HepG2 (cell line): ENCODE measurements around the gene CXXC5. TPM values are rescaled to one million over a fixed set of nuclear protein-coding genes. Genes with fewer than 3 reads are reported as not detected.

Experiments
- CHD4 ChIP-seq: fragments of 200-600 bp; sonication (generic); IDR thresholded peaks from 2 replicates; pipeline ENCODE4 v1.7.0; 2017; ENCODE audit warnings: mild to moderate bottlenecking, low read length, borderline replicate concordance
- ETV5 ChIP-seq: IDR thresholded peaks from 2 replicates; pipeline ENCODE4 v1.6.1; 2018; ENCODE audit warnings: missing biosample characterization, missing genetic modification reagents, inconsistent platforms, borderline replicate concordance
- HINFP ChIP-seq: sonication (generic); formaldehyde crosslinking; IDR thresholded peaks from 2 replicates; pipeline ENCODE4 v1.4.0; 2020; ENCODE audit warnings: low read depth, mild to moderate bottlenecking, missing genetic modification reagents
- MLLT10 ChIP-seq: sonication (generic); formaldehyde crosslinking; IDR thresholded peaks from 2 replicates; pipeline ENCODE4 v1.4.0; 2020; ENCODE audit warnings: missing genetic modification reagents
- NCOA5 ChIP-seq: sonication (generic); formaldehyde crosslinking; IDR thresholded peaks from 2 replicates; pipeline ENCODE4 v1.4.0; 2020; ENCODE audit warnings: missing genetic modification reagents
- NFATC3 ChIP-seq: sonication (generic); formaldehyde crosslinking; IDR thresholded peaks from 2 replicates; pipeline ENCODE4 v1.5.1; 2020; ENCODE audit warnings: mild to moderate bottlenecking, missing genetic modification reagents
- RAD21 ChIP-seq: fragments of 450-650 bp; formaldehyde crosslinking; IDR thresholded peaks from 2 replicates; pipeline ENCODE4 v1.5.0; 2020; ENCODE audit warnings: mild to moderate bottlenecking
- TOPORS ChIP-seq: sonication (generic); formaldehyde crosslinking; IDR thresholded peaks from 2 replicates; pipeline ENCODE4 v1.8.0; 2023; ENCODE audit warnings: mild to moderate bottlenecking, missing genetic modification reagents
- ZNF3 ChIP-seq: IDR thresholded peaks from 2 replicates; pipeline ENCODE4 v1.7.0; 2017; ENCODE audit warnings: inconsistent platforms
- ZNF530 ChIP-seq: sonication (generic); formaldehyde crosslinking; IDR thresholded peaks from 2 replicates; pipeline ENCODE4 v1.5.0; 2020; ENCODE audit warnings: low read depth, mild to moderate bottlenecking, missing genetic modification reagents
- ZNF549 ChIP-seq: sonication (generic); formaldehyde crosslinking; IDR thresholded peaks from 2 replicates; pipeline ENCODE4 v1.5.0; 2020; ENCODE audit warnings: missing genetic modification reagents
- ZNF550 ChIP-seq: sonication (generic); formaldehyde crosslinking; IDR thresholded peaks from 2 replicates; pipeline ENCODE4 v1.4.0; 2020; ENCODE audit warnings: mild to moderate bottlenecking, missing genetic modification reagents, borderline replicate concordance
- ZNF615 ChIP-seq: sonication (generic); formaldehyde crosslinking; IDR thresholded peaks from 2 replicates; pipeline ENCODE4 v1.5.0; 2020; ENCODE audit warnings: mild to moderate bottlenecking, missing genetic modification reagents, borderline replicate concordance
- ZNF710 ChIP-seq: sonication (generic); formaldehyde crosslinking; IDR thresholded peaks from 2 replicates; pipeline ENCODE4 v1.5.0; 2020; ENCODE audit warnings: mild to moderate bottlenecking, missing genetic modification reagents, borderline replicate concordance
- ZNF879 ChIP-seq: sonication (generic); formaldehyde crosslinking; IDR thresholded peaks from 2 replicates; pipeline ENCODE4 v1.8.1; 2023; ENCODE audit warnings: missing genetic modification reagents
- ZNF883 ChIP-seq: sonication (generic); formaldehyde crosslinking; IDR thresholded peaks from 2 replicates; pipeline ENCODE4 v1.5.1; 2020; ENCODE audit warnings: mild to moderate bottlenecking, missing genetic modification reagents; ENCODE audit errors: not compliant biosample characterization
- polyA plus RNA-seq, 8 experiments: library from polyadenylated mRNA; depleted of rRNA in 3 of 8; stranded (reverse) in 7 of 8; unstranded in 1 of 8; fragments of >200 nt; fragmentation: Illumina TruSeq in 4 of 8; extraction: Trizol in 4 of 8; gene quantifications; 2 replicates each; pipeline versions ENCODE4 v1.2.1 to v1.2.3, GENCODE V29; 2011 to 2016; ENCODE audit warnings: low read depth in 4 of 8, missing spikeins in 1 of 8, mixed read lengths in 1 of 8; ENCODE audit not compliant: insufficient read depth in 1 of 8
- total RNA-seq, 5 experiments: library from RNA; depleted of rRNA; stranded (reverse); fragments of >200 nt; fragmentation: Illumina TruSeq; extraction: Trizol; gene quantifications; 2 replicates each; pipeline ENCODE4 v1.2.3, GENCODE V29; 2016; ENCODE audit warnings: low read depth in 1 of 5
- TF ChIP-seq, protein P1 (sequence below): sonication (generic); formaldehyde crosslinking; IDR thresholded peaks from 2 replicates; pipeline ENCODE4 v1.8.0; 2022; ENCODE audit warnings: missing genetic modification reagents, mild to moderate bottlenecking, borderline replicate concordance
- TF ChIP-seq, protein P2 (sequence below): sonication (generic); formaldehyde crosslinking; IDR thresholded peaks from 2 replicates; pipeline ENCODE4 v1.9.0; 2022; ENCODE audit warnings: low read depth, missing genetic modification reagents
- TF ChIP-seq, protein P3 (sequence below): sonication (generic); formaldehyde crosslinking; IDR thresholded peaks from 2 replicates; pipeline ENCODE4 v1.4.0; 2020; ENCODE audit warnings: mild to moderate bottlenecking, missing genetic modification reagents, borderline replicate concordance
- TF ChIP-seq, protein P4 (sequence below): sonication (generic); formaldehyde crosslinking; IDR thresholded peaks from 2 replicates; pipeline ENCODE4 v1.8.0; 2022; ENCODE audit warnings: low read depth, missing genetic modification reagents

The CXXC5 gene
- total and polyA plus RNA-seq, 2 of the 13 experiments (the other 11 are each of a cell fraction or from before 2014, with no cell fraction given): 32.3 to 33.0 TPM

GRCh38 chr5:139635606-139636206, 12.4 kb upstream of the CXXC5 start (continued):
- TF ChIP-seq HINFP: no peak
- TF ChIP-seq TOPORS: no peak
- TF ChIP-seq NCOA5 (CRISPR knock-in tag): no peak
- TF ChIP-seq RAD21: peak; percentile 84
- TF ChIP-seq ZNF549 (CRISPR knock-in tag): no peak
- TF ChIP-seq ZNF883: no peak
- TF ChIP-seq, protein P1, sequence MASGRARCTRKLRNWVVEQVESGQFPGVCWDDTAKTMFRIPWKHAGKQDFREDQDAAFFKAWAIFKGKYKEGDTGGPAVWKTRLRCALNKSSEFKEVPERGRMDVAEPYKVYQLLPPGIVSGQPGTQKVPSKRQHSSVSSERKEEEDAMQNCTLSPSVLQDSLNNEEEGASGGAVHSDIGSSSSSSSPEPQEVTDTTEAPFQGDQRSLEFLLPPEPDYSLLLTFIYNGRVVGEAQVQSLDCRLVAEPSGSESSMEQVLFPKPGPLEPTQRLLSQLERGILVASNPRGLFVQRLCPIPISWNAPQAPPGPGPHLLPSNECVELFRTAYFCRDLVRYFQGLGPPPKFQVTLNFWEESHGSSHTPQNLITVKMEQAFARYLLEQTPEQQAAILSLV (CRISPR knock-in tag): no peak
- TF ChIP-seq, protein P2, sequence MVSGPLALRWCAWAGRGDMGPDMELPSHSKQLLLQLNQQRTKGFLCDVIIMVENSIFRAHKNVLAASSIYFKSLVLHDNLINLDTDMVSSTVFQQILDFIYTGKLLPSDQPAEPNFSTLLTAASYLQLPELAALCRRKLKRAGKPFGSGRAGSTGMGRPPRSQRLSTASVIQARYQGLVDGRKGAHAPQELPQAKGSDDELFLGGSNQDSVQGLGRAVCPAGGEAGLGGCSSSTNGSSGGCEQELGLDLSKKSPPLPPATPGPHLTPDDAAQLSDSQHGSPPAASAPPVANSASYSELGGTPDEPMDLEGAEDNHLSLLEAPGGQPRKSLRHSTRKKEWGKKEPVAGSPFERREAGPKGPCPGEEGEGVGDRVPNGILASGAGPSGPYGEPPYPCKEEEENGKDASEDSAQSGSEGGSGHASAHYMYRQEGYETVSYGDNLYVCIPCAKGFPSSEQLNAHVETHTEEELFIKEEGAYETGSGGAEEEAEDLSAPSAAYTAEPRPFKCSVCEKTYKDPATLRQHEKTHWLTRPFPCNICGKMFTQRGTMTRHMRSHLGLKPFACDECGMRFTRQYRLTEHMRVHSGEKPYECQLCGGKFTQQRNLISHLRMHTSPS (CRISPR knock-in tag): no peak
- TF ChIP-seq ZNF550 (CRISPR knock-in tag): no peak
- no peak for TF ChIP-seq ZNF3 (CRISPR knock-in tag)
- TF ChIP-seq ZNF710 (CRISPR knock-in tag): no peak
- no peak for TF ChIP-seq MLLT10 (CRISPR knock-in tag)
- TF ChIP-seq ZNF879 (CRISPR knock-in tag): no peak
- peak; percentile 7; the same call in 1 of the 2 replicates for TF ChIP-seq ETV5 (CRISPR knock-in tag)
- TF ChIP-seq, protein P3, sequence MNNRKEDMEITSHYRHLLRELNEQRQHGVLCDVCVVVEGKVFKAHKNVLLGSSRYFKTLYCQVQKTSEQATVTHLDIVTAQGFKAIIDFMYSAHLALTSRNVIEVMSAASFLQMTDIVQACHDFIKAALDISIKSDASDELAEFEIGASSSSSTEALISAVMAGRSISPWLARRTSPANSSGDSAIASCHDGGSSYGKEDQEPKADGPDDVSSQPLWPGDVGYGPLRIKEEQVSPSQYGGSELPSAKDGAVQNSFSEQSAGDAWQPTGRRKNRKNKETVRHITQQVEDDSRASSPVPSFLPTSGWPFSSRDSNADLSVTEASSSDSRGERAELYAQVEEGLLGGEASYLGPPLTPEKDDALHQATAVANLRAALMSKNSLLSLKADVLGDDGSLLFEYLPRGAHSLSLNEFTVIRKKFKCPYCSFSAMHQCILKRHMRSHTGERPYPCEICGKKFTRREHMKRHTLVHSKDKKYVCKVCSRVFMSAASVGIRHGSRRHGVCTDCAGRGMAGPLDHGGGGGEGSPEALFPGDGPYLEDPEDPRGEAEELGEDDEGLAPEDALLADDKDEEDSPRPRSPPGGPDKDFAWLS: no peak
- peak; percentile 77; the same call in 1 of the 2 replicates for TF ChIP-seq CHD4
- no peak for TF ChIP-seq ZNF530
- peak; percentile 62; the same call in 1 of the 2 replicates for TF ChIP-seq ZNF615 (CRISPR knock-in tag)
- TF ChIP-seq NFATC3: no peak
- TF ChIP-seq, protein P4, sequence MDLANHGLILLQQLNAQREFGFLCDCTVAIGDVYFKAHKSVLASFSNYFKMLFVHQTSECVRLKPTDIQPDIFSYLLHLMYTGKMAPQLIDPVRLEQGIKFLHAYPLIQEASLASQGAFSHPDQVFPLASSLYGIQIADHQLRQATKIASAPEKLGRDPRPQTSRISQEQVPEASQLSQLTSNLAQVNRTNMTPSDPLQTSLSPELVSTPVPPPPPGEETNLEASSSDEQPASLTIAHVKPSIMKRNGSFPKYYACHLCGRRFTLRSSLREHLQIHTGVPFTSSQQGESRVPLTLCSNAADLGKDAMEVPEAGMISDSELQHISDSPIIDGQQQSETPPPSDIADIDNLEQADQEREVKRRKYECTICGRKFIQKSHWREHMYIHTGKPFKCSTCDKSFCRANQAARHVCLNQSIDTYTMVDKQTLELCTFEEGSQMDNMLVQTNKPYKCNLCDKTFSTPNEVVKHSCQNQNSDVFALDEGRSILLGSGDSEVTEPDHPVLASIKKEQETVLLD (CRISPR knock-in tag): no peak
